ENCODE results near the gene PLXNB1.
"Not testable (repeated sequence)": the region's sequence is repeated elsewhere in the genome, so short reads cannot be mapped to it uniquely, and the experiment has no call there.

PLXNB1 gene, protein sequence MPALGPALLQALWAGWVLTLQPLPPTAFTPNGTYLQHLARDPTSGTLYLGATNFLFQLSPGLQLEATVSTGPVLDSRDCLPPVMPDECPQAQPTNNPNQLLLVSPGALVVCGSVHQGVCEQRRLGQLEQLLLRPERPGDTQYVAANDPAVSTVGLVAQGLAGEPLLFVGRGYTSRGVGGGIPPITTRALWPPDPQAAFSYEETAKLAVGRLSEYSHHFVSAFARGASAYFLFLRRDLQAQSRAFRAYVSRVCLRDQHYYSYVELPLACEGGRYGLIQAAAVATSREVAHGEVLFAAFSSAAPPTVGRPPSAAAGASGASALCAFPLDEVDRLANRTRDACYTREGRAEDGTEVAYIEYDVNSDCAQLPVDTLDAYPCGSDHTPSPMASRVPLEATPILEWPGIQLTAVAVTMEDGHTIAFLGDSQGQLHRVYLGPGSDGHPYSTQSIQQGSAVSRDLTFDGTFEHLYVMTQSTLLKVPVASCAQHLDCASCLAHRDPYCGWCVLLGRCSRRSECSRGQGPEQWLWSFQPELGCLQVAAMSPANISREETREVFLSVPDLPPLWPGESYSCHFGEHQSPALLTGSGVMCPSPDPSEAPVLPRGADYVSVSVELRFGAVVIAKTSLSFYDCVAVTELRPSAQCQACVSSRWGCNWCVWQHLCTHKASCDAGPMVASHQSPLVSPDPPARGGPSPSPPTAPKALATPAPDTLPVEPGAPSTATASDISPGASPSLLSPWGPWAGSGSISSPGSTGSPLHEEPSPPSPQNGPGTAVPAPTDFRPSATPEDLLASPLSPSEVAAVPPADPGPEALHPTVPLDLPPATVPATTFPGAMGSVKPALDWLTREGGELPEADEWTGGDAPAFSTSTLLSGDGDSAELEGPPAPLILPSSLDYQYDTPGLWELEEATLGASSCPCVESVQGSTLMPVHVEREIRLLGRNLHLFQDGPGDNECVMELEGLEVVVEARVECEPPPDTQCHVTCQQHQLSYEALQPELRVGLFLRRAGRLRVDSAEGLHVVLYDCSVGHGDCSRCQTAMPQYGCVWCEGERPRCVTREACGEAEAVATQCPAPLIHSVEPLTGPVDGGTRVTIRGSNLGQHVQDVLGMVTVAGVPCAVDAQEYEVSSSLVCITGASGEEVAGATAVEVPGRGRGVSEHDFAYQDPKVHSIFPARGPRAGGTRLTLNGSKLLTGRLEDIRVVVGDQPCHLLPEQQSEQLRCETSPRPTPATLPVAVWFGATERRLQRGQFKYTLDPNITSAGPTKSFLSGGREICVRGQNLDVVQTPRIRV (N-terminal part only)

DNA sequence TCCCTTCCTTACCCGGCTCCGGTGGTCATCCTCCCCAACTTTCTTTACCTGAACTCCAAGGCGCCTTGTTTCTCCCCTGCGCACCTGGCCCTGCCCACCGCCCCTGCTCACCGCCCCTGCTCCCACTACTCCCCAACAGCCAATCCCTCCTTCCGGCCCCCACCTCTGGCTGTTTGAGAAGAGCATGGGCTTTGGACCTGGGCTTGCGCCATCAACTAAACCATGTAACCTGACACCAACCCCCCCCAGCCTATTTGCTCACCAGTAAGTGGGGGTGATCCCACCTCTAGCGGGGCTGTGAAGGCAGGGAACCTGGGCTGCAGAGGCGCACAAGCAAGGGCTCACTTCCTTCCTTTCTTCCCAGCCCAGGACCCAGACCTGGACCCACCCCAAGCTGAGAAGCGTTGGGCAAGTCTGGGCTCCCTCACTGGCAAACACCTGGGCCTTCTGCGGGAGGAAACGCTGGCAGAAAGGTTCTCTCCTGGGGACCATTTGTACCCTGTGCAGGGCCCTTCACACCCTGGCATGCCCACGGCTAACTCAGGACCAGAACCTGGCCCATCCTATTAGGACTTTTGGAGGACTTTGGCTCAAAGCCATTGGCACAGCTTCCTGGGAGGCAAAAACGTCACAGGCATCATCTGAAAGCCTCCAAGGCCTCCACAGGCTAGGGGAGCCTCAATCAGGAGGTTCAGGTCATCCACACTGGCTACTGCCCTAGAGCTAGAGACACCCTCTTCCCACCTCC, at the start of gene PLXNB1:
Gene PLXNB1, minus strand, starts transcription at position 127 of the 748 bp plus-strand sequence. CDS start 5,475 bp downstream, outside the sequence.
- DNase-seq: peak; percentile 79 to 87

DNA sequence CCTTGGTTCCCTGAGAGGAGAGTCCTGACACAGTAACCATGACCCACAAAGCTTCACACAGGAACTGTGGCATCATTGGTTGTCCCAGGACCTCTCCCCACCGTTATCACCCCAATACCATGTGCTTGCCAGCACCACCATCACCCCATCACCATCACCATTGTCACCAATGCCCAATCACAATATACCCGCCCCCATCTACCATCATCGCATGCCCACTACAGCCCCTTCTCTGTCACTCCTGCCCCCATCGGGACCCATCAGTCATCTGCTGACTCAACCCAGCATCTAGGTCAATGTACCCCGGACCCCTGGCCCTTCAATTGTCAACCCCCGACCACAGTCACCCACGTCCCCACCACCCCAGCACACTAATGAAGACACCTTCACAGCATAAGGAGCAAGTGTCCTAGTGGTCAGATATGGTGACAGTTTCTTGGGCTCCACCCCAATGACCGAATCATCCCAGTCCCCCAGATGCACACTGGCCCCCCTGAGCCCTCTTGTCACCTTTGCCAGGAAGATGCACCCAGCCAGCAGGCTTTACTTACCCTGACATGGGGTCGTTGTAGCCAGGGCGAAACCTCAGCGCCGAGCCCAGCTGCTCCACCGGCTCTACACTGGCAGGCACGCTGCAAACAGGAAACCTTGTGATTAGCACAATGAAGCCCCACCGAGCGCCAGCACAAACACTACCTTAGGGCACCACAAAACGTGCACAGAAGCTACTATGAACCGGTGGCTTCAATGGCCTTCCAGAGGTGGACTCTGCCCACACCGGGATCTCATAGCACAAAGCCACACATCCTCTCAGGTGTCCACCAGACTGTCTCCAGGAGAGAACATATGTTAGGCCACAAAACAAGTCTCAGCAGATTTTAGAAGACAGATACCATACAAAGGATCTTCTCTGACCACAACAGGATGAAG, 49.0 kb upstream of the PLXNB1 start:
- no peak for DNase-seq

DNA sequence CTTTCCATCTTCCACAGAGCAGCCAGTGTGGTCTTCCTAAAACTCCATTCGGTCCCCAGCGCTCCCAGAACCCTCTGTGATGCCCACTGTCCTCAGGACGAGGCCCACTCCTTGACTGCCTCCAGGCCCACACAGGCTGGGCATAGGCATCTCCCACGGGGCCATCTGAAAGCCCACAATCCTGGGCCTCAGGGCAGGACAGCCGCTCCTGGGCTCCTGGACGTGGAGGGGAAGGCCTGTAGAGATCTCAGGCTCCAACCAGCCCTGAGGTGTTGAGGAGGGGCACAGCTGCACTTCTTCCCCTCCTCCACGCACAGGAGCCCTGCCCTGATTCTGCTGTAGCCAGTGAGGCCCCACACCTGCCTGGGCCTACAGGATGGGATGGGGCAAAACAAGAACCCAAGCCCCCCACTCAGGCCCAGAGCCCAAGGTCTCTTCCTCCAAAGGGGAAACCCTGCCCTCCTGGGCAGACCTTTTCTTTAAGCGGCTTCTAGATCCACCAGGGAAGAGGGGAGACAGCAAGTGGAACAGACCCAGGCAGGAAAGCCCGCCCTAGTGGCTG, 48.2 kb upstream of the PLXNB1 start:
- no peak for DNase-seq

DNA sequence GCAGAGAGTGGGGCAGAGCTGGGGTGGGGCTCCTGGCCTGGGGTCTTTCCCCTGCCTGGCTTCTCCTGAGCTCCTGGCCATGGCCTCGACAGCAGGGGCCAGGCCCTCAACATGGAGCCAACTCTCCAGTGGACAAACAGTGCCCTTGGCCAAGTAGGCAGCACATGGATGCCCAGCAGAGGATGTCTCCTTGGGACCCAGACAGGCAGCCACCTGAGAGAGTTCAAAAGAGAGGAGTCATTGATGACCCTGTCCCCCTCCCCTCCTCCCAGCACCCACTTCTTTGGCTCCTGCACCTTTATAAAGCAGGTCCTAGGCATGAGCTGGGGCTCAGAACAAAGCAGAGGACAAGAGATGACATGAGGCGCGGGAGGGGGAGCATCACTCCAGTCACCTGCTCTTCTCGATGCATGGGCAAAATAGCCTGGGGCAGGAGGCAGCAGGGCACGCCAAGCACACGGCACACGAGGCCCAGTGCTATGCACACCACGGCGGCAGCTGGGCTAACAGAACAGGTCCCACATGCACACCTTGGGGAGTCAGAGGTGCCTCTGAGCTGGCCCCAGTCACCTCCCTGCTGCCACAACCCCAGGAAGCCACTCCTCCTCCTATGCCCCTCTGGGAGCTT, 46.7 kb upstream of the PLXNB1 start:
- peak in 1 of 2 experiments; percentile 34 for DNase-seq

DNA sequence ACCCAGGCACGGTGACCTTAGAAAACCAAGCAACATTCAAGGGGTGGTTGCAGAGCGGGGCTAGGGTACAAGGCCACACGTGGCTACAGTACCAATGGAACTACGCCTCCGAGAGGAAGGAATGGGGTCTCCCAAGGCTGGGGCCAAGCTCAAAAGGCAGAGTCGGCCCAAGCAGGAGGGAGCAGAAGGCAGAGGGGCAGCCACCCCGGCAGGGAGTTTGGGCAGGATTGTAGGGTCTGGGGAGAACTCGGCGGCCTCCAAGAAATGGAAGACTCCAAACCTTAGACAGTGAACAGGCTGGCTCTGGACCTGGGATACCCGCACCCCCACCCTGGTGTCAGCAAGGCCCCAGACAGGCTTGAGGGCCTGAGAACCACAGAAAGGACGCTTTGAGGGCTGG, 45.3 kb upstream of the PLXNB1 start:
- DNase-seq: no peak

DNA sequence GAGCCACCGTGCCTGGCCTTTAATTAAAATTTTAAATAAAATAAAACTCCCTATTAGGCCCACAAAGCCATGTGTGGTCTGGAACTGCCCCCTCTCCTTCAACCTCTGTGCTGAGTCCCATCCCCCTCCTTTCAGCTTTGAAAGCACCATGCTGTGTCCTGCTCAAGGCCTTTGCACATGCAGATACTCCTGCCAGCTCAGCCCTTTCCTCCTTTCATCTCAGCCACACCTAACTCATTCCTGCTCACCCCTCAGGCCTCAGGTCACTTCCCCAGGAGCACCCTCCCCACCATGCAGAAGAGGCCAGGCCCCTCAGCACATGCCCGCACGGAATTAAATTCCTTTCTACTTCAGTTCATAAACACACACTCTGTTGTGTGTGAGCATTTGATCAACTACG, 44.7 kb upstream of the PLXNB1 start:
- no peak for DNase-seq

DNA sequence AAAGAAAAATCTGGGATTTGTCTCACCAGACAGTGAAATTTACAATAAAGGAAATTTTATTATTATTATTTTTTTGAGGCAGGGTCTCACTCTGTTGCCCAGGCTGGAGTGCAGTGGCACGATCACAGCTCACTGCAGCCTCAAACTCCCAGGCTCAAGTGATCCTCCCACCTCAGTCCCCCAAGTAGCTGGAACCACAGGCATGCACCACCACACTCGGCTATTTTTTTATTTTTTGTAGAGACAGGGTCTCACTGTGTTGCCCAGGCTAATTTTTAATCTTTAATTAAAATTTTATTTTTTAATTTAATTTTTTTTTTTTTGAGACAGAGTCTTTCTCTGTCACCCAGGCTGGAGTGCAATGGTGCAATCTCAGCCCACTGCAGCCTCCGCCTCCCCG, 44.1 kb upstream of the PLXNB1 start:
- DNase-seq: not testable (repeated sequence)

DNA sequence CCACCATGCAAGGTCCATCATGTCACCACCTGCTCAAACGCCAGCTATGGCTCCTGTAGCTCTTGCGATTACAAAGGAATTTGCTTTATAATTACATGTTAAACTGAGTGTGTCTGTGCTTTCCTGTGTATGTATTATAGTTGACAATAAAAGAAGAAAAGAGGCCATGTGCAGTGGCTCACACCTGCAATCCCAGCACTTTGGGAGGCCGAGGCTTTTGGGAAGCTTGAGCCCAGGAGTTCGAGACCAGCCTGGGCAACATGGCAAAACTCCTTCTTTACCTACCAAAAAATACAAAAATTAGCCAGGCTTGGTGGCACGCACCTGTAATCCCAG, 43.7 kb upstream of the PLXNB1 start:
- DNase-seq: no peak

DNA sequence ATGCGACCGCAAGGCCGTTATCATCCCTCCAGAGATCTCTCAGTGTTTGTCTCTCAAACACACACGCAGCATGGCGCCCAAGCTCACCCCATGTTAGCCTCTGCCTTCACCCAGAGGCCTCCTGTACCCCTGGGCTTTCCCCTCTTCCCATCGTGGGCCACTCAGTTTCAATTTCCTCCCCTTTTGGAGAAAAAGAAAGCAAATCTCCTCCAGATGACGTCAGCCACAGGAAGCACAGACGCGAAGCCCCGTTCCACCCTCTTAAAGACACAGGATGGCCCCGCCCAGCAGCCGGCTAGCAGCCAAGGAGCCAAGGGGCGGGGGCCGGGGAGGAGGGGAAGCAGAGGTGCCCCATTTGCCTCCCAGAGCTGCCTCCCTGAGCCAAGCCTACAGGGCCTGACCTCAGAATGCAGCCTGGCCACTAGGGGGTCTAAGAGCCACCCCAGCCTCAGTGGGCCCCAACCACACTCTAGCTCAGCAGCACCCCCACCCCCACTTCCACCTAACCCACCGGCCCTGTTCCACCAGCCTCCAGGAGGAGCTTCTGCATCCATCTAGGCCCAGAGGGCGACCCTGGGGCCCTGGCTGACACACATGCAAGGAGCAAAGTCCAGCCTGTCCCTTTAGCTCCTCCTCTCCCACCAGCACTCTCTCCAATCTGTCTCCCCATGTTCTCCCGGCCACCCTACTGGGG, 43.2 kb upstream of the PLXNB1 start:
- DNase-seq: peak; percentile 74 to 81

DNA sequence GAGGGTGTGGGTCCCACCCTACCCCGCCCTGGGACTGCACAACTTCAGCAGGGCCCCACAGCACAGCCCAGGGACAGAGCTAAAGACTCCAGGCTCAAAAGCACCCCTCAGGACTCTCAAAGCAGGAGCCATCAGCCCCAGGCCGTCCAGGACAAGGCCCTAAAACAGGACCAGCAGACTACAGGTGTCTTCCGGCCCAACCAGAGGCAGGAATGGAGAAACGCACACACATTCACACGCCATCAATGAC, 42.7 kb upstream of the PLXNB1 start:
- DNase-seq: no peak

DNA sequence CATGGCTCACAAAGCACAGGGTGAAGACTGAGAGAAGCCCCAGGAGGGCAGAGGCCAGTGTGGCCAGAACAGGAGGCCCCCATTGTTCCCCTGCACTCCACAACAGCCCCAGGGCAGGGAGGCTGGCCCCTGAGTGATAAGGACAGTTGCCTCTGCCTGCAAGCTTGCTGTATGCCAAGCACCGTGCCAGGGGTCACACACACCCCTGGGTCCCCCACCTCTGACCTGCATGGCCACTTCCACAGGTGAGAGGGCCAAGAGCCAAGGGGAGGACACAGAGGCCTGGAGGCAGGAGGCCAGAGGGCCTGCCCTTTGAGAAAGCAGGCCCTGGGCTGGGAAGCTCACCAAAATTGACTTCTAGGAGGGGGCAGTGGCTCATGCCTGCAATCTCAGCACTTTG, 40.4 kb upstream of the PLXNB1 start:
- no peak for DNase-seq

DNA sequence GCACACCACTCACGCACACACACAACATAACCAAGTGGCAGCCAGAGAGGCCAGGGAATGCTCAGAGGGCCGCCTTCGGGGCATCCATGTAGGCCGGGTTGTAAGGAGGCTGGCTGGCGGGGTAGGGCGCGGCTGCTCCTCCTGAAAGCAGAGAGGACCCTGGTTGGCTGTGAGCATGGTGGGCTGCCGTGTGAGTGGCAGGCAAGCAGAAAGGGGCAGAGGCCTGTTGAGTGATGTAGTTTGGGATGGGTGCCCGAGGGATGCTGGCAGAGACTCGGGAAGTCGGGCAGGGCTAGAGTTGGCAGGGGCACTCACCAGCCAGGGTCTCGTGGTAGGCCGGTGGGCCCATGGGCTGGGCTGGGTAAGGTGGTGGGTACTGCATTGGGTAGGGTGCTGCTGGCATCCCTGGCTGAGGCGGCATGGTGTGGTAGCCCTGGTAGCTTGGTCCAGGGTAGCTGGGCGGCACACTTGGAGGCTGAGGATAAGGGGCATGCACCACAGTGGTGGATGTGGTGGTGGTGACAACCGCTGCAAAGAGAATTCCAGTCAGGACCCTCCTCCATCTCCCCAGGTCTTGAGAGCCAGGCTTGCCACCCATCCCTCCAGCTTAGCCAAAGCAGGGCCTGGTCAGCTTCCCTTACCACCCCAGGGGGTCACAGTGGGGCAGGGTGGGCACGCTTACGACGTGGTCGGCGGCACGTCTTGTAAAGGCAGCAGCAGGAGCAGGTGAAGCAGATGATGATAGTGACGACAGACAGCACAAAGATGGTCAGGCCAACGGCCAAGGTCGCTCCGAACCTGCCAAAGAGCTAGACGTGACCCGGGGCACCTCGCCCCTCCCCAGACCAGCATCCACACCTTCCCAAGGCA, 39.4 kb upstream of the PLXNB1 start:
- DNase-seq: no peak

DNA sequence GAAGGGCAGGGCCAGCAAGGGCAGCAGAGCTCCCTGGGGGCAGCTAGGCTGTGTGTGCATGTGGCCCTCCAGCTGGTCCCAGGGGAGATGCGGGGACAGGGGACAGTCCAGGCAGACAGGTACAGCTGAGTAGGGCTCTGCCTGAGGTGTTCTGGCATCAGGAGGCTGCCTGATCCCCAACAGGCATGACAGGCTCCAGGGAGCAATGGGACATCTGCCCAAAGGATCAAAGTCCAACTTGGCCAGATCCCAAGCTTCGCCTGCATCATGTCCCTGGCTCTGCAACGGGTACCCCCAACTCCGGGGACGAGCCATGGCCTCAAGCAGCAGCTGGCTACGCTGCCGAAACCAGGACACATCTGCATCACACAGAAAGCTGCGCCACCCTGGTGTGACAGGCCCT, 38.4 kb upstream of the PLXNB1 start:
- no peak for DNase-seq

DNA sequence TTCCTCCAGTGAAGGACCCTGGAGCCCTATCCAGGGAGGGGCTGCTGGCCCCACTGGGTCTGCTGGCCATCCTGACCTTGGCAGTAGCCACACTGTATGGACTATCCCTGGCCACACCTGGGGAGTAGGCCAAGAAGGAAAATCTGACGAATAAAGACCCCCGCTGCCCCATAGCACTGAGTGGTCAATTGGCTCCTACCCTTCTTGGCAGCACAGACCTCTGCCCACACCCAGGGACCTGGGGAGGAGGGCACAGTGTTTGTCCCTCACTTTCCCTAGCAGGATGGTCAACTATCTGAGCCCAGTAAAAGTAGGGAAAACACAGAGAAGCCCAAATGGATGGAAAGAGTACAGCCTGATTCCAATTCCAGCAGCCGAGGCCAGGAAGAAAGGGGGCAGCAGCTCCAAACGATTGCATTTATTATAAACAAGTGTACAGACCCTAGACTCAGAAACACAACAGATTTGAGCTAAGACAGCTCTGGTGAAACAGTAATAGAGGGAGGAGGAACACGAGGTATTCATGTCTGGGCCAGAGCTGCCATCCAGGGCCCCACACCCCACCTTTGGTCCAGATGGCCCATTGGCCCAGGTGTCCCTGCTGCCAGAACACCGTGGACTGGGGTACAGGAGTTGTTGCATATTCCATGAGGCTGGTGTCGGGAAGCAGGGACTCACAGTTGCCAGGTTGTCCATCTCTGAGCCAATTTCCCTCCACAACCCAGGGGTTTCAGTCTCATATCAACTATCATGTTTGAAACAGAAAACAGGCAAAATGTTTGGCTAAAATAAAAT, 37.8 kb upstream of the PLXNB1 start:
- no peak for DNase-seq

DNA sequence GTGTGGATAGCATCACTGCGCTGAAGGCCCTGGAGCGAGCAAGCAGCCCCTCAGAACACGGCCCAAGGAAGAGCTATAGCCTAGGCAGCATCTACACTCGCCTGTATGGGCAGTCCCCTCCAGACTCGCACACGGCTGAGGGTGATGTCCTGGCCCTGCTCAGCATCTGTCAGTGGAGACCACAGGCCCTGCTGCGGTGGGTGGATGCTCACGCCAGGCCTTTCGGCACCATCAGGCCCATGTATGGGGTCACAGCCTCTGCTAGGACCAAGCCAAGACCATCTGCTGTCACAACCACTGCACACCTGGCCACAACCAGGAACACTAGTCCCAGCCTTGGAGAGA, 37.2 kb upstream of the PLXNB1 start:
- no peak for DNase-seq

DNA sequence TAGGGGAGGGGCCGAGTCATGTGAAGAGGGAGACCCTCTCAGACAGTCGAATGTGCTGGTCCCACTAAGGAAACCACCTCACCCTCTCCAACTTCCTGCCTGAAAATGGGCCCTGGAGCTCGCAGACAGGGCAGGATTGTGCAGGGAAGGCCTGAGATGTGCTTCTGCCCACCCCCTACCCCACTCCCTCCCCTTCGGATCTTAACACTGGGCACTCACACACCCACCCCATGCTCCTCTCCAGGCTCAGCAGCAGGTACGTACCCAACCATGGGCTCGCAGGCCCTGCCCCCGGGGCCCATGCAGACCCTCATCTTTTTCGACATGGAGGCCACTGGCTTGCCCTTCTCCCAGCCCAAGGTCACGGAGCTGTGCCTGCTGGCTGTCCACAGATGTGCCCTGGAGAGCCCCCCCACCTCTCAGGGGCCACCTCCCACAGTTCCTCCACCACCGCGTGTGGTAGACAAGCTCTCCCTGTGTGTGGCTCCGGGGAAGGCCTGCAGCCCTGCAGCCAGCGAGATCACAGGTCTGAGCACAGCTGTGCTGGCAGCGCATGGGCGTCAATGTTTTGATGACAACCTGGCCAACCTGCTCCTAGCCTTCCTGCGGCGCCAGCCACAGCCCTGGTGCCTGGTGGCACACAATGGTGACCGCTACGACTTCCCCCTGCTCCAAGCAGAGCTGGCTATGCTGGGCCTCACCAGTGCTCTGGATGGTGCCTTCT, 36.7 kb upstream of the PLXNB1 start:
- DNase-seq: peak in 1 of 2 experiments; percentile 17

DNA sequence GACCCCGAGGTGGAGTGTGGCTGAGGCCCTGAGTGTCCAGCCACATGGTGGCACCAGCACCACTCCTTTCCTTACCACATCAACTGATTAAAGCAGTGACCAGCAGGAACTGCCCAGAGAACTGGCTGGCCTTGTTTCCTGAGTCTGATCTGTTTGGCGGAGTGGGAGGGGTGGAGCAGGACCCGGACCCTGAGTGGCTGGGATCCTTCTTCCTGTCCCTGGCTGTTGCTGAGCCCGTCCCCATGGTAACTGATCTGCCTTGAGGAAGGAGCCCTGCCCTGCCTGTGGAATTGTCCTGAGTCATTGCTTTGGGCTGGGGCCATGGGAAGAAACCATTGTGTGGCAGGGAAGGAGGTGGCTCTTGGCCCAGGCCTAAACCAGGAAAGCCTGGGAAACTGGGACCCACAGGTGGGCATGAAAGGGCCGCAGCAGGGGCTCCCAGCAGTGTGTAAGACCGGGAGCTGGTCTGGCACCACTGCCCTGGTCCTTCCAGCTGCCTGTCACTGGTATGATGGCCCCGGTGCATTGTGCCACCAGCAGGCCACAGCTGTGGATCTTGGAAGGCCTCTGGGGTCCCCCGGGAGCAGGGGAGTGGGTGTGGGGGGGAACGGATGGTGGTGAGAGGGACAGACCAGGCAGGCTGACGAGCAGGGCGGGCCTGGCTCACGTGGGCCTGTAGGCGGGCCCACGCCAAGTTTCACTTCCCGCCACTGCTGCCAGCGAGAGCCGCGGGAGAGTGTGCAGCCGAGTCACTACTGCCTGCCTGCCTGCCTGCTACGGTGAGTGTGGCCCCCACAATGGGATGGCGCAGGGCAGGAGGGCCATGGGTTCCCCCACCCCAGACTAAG, 35.9 kb upstream of the PLXNB1 start:
- peak; percentile 79 to 85 for DNase-seq
